Measurements from ENCODE around the gene FBP2. TPM values are rescaled to one million over a fixed set of nuclear protein-coding genes. Genes with fewer than 3 reads are reported as not detected.

The FBP2 gene
- total RNA-seq, 4 donors from 2014 or later, result not detected

GRCh38 chr9:94563548-94563947, 30.1 kb downstream of the FBP2 start:
- TF ChIP-seq EP300 (IDR thresholded peaks at IDR 0.05), result no peak
- WGBS, 2 donors, result 67 to 77% methylated on average over 2 of the region's 2 CpGs
- H3K9me3 ChIP-seq, result no peaks in the 10 kb centered on the region
- no peaks in the 10 kb centered on the region for H3K27me3 ChIP-seq
- no peak overlapping the region for H3K27ac ChIP-seq
- DNase-seq (ENCODE audit: low spot score in 2 of 2), result no peak
- no peak overlapping the region for H3K4me3 ChIP-seq
- no peaks in the 10 kb centered on the region for H3K4me1 ChIP-seq
- H3K36me3 ChIP-seq, result no peaks in the 10 kb centered on the region

DNA sequence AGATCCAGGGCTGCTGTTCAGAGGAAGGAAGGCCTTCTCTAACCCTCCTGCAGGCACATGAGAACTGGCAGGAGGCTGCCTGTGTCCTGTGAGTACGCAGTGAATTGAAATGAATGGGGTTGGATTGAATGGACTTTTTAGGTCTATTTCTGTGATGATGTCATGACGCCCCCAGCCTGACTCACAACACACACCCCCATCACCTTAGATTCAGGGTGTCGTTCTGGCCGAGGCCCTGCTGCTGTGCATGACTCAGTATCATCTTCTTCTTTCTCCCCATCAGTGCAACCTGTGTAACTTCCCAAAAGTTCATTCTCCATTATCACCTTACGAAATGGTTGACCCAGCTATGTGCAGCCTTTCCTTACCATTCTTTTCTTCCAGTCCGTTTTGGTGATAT, 33.4 kb downstream of the FBP2 start:
- Histone ChIP-seq H3K4me3 (no peak overlapping the region), H3K4me1 (no peaks in the 10 kb centered on the region), H3K36me3 (no peaks in the 10 kb centered on the region), H3K9me3 (no peaks in the 10 kb centered on the region), H3K27ac (no peak overlapping the region), H3K27me3 (no peaks in the 10 kb centered on the region)
- TF ChIP-seq POLR2A (IDR thresholded peaks at IDR 0.05) (no peak), EP300 (IDR thresholded peaks at IDR 0.05) (no peak)
- TF ChIP-seq, protein P1, sequence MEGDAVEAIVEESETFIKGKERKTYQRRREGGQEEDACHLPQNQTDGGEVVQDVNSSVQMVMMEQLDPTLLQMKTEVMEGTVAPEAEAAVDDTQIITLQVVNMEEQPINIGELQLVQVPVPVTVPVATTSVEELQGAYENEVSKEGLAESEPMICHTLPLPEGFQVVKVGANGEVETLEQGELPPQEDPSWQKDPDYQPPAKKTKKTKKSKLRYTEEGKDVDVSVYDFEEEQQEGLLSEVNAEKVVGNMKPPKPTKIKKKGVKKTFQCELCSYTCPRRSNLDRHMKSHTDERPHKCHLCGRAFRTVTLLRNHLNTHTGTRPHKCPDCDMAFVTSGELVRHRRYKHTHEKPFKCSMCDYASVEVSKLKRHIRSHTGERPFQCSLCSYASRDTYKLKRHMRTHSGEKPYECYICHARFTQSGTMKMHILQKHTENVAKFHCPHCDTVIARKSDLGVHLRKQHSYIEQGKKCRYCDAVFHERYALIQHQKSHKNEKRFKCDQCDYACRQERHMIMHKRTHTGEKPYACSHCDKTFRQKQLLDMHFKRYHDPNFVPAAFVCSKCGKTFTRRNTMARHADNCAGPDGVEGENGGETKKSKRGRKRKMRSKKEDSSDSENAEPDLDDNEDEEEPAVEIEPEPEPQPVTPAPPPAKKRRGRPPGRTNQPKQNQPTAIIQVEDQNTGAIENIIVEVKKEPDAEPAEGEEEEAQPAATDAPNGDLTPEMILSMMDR (IDR thresholded peaks at IDR 0.05), result no peak
- WGBS, 2 donors, result 81 to 86% methylated on average over 6 of the region's 6 CpGs
- no peak for DNase-seq (ENCODE audit: low spot score in 2 of 2)

DNA sequence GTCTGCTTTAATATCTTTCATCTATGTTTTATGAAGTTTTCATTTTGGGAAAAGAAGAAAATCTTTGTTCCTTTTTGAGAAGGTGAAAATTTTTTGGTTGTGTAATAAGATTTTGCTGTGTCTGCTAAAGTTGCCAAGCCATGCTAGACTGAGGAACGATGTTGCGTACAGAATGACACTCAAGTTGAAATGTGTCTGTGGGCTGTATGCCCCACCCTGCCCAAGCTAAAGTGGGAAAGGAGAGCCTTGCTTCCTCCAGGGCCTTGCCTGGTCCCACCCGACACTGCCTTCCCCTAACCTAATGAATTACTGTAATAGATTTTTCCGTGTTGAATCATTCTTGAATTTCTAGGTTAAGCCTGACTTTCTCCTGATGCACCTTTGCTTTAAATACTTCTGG, 36.2 kb downstream of the FBP2 start:
- no peaks in the 10 kb centered on the region for H3K36me3 ChIP-seq
- H3K9me3 ChIP-seq, result no peaks in the 10 kb centered on the region
- TF ChIP-seq EP300 (IDR thresholded peaks at IDR 0.05), result no peak
- TF ChIP-seq, protein P1 (IDR thresholded peaks at IDR 0.05), result no peak
- TF ChIP-seq POLR2A (IDR thresholded peaks at IDR 0.05), result no peak
- no peaks in the 10 kb centered on the region for H3K27me3 ChIP-seq
- H3K4me1 ChIP-seq, result no peaks in the 10 kb centered on the region
- 85 to 88% methylated on average over 4 of the region's 4 CpGs for WGBS, 2 donors
- no peak for DNase-seq (ENCODE audit: low spot score in 2 of 2)
- no peak overlapping the region for H3K4me3 ChIP-seq
- H3K27ac ChIP-seq, result no peak overlapping the region

- no peaks in the 10 kb centered on the region for H3K27me3 ChIP-seq
- TF ChIP-seq, protein P1 (IDR thresholded peaks at IDR 0.05), result peak in 3 of 5 experiments; percentile 33 to 42 (median 35)
- TF ChIP-seq EP300 (IDR thresholded peaks at IDR 0.05) (no peak), POLR2A (IDR thresholded peaks at IDR 0.05) (no peak)
- no peak for DNase-seq (ENCODE audit: low spot score in 2 of 2)
- H3K36me3 ChIP-seq, result no peaks in the 10 kb centered on the region
- H3K27ac ChIP-seq, result peak within 1 kb of the TSS in 1 of 4 donors; percentile 34
- WGBS, 2 donors, result 86% methylated on average over 40 of the region's 40 CpGs
- peak within 1 kb of the TSS in 1 of 4 donors; percentile 12 for H3K4me3 ChIP-seq
- H3K9me3 ChIP-seq, result no peaks in the 10 kb centered on the region
- no peaks in the 10 kb centered on the region for H3K4me1 ChIP-seq
Observed at GRCh38 chr9:94554439-94555331, 38.9 kb downstream of the FBP2 start, which contains the start of gene PCAT7. Gene PCAT7 (plus strand): TSS chr9:94555083.

- Histone ChIP-seq H3K36me3 (no peaks in the 10 kb centered on the region), H3K27ac (no peak overlapping the region), H3K9me3 (no peaks in the 10 kb centered on the region), H3K27me3 (no peaks in the 10 kb centered on the region), H3K4me3 (peak overlapping the region in 1 of 4 donors; percentile 0), H3K4me1 (no peaks in the 10 kb centered on the region)
- WGBS, 2 donors, result 91% methylated on average over 16 of the region's 16 CpGs
- no peak for DNase-seq (ENCODE audit: low spot score in 2 of 2)
- TF ChIP-seq EP300 (IDR thresholded peaks at IDR 0.05) (no peak), POLR2A (IDR thresholded peaks at IDR 0.05) (no peak)
- TF ChIP-seq, protein P1 (IDR thresholded peaks at IDR 0.05), result no peak
Observed at GRCh38 chr9:94554078-94554438, 39.6 kb downstream of the FBP2 start.
